Stimulated activated CD4-positive, alpha-beta T cell treated with anti-CD3 and anti-CD28 coated beads, Interleukin-2, amount 100 ng/mL, for 24 hours (primary cell): ENCODE data around the gene PPP1R14D.

Source experiments
- DNase-seq, 2 donors: peaks; one replicate each; pipeline ENCODE4 v3.0.0-alpha.2; 2020

Gene PPP1R14D

GRCh38 chr15:40776537-40777141, 51.9 kb downstream of the PPP1R14D start:
- DNase-seq, result peak in 1 of 2 donors; percentile 30

- no peak for DNase-seq
These were observed 52.6 kb downstream of the PPP1R14D start for GRCh38 chr15:40775740-40776536.

- no peak for DNase-seq
These were observed 53.5 kb downstream of the PPP1R14D start for GRCh38 chr15:40775007-40775406.

GRCh38 chr15:40773902-40774301, 54.6 kb downstream of the PPP1R14D start:
- DNase-seq, result no peak

- no peak for DNase-seq
These were observed 55.0 kb downstream of the PPP1R14D start for GRCh38 chr15:40773496-40773895.

- DNase-seq, result no peak
These were observed 56.5 kb downstream of the PPP1R14D start for GRCh38 chr15:40772014-40772413.

GRCh38 chr15:40771242-40771641, 57.3 kb downstream of the PPP1R14D start:
- no peak for DNase-seq

GRCh38 chr15:40770147-40770721, 58.3 kb downstream of the PPP1R14D start:
- no peak for DNase-seq

- DNase-seq, result peak; percentile 69 to 70
These were observed 59.0 kb downstream of the PPP1R14D start, which contains the start of gene C15orf62 for GRCh38 chr15:40769274-40770146. TSS of gene C15orf62 (plus strand) at chr15:40769980. CDS start at chr15:40770496, 516 bp downstream.

GRCh38 chr15:40768521-40769273, 59.8 kb downstream of the PPP1R14D start:
- DNase-seq, result no peak

GRCh38 chr15:40767838-40768500, 60.5 kb downstream of the PPP1R14D start:
- no peak for DNase-seq

GRCh38 chr15:40766906-40767837, 61.3 kb downstream of the PPP1R14D start:
- DNase-seq, result no peak

GRCh38 chr15:40766194-40766815, 62.2 kb downstream of the PPP1R14D start:
- DNase-seq, result no peak
